Medulla oblongata (tissue), 1 donor: Measurements from ENCODE around the gene HSP90B1.

Experiments used
- DNase-seq: peaks from one replicate; pipeline ENCODE4 v3.0.0-alpha.2; 2015; ENCODE audit errors: extremely low spot score

Gene HSP90B1

GRCh38 chr12:103973909-103974308 lies 43.7 kb downstream of the HSP90B1 start:
- no peak for DNase-seq

GRCh38 chr12:103975368-103975767 lies 45.2 kb downstream of the HSP90B1 start:
- DNase-seq: no peak

GRCh38 chr12:103978384-103978982 lies 48.3 kb downstream of the HSP90B1 start:
- no peak for DNase-seq

DNA sequence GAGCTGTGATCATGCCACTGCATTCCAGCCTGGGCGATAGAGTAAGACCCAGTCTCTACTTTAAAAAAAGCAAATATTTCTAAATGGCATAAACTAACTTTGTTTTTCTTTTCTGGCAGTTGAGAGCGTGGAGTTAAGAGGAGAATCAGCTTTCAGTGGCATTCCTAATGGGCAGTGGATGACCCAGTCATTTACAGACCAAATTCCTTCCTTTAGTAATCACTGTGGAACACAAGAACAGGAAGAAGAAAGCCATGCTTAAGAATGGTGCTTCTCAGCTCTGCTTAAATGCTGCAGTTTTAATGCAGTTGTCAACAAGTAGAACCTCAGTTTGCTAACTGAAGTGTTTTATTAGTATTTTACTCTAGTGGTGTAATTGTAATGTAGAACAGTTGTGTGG lies 56.6 kb downstream of the HSP90B1 start:
- DNase-seq: no peak

DNA sequence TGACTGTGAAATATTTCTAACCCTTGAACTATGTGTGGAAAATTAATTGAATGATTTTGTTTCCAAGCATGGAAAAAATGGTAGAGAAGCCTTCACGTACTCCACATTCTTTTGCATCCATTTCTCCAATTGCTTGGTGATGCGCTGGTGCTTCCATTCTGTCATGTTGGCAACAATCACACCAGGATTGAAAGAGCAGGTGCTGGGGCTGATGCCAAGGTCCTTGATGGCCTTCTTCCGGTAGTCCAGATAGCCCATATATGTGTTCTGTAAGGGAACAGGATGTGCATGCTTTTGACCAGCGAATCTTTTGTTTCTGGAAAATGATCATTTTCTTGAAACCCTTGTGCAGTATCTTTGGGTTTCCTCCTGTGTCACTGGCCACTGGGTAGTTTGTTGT lies 64.0 kb downstream of the HSP90B1 start:
- no peak for DNase-seq

DNA sequence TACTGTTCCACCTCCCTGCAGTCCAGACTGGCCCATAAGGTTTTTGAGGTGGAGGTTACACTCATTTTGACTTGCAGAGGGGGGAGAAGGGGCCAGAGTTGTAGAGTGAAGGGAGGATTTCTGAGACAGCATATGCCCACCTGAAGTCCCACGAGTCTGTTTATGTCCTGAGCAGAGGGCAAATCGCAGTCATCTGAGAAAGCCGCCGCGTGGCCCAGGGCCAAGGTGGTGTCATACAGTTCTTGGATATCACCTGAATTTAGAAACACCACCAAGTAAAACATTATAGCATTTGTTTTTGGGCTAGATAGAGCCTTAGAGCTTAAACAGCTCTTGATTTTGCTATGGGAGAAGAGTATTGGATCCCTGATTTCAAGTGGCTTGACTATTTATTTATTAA lies 66.4 kb downstream of the HSP90B1 start:
- DNase-seq: no peak

DNA sequence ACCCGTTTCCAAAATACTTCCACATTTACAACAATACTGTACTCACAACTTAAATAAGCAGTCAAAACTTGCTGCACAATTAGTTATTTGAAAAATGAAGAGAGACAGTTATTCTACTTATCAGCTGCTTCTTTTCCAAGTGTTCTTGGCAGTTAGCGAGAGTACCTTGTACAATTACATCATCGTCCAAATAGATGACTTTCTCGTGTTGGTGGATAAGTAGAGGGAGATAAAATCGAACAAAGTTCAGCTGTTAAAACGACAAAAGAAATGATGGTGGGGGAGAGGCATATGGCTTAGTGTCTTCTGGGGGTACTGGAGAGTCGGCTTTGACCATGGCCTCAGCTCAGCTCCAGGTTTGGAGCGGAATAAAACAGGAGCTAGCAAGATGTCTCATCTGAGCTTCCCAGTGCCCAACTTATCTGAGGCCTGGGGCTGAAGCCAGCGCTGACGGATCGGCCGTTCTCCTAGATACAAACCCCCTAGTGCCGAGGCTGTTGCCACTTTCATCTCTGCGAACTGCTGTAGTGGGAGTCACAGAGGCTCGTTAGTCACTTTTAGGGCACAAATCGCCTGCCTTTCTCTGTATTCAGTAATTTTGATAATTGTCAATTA lies 67.2 kb downstream of the HSP90B1 start:
- DNase-seq: no peak
